Activated naive CD8-positive, alpha-beta T cell treated with anti-CD3 and anti-CD28 coated beads, Interleukin-2, amount 10 ng/mL, durations not matched to agents 7 days and 5 days (primary cell): ENCODE results near the gene AK5. TPM values are rescaled to one million over a fixed set of nuclear protein-coding genes. Genes with fewer than 3 reads are reported as not detected.

ENCODE experiments used
- ATAC-seq: fragments of 150-1000 bp; cut with Tn5 transposase; one replicate; pipeline ENCODE4 v1.10.0; 2021; ENCODE audit warnings: low read depth, moderate library complexity
- POLR2A ChIA-PET: fragments of 350-600 bp; sonication (Branson Sonifier 250); formaldehyde crosslinking; loops from one replicate; lab custom pipeline; 2021; ENCODE audit warnings: antibody characterized with exemption; lab: Charles Lee
- DNase-seq: peaks from one replicate; pipeline ENCODE4 v3.0.0; 2021
- H3K27ac Mint-ChIP-seq: one replicate; pipeline ENCODE4 v1.8.0; 2022; ENCODE audit warnings: mild to moderate bottlenecking, mixed read lengths
- H3K27me3 Mint-ChIP-seq: one replicate; pipeline ENCODE4 v1.8.0; 2022; ENCODE audit warnings: mild to moderate bottlenecking, moderate library complexity, mixed read lengths
- H3K36me3 Mint-ChIP-seq: one replicate; pipeline ENCODE4 v1.8.0; 2021; ENCODE audit warnings: mild to moderate bottlenecking, mixed read lengths
- H3K4me1 Mint-ChIP-seq: one replicate; pipeline ENCODE4 v1.8.0; 2021; ENCODE audit warnings: mixed read lengths
- H3K4me3 Mint-ChIP-seq: one replicate; pipeline ENCODE4 v1.8.0; 2022; ENCODE audit warnings: mild to moderate bottlenecking, moderate library complexity, mixed read lengths
- H3K9me3 Mint-ChIP-seq: one replicate; pipeline ENCODE4 v1.8.0; 2021; ENCODE audit warnings: mixed read lengths
- total RNA-seq, 2 experiments: library from RNA; stranded (reverse); gene quantifications; one replicate each; pipeline ENCODE4 v1.2.3, GENCODE V29; 2021

Gene AK5
- total RNA-seq, 2 experiments from 2014 or later, result 4.7 to 7.8 TPM

- Mint-ChIP-seq H3K36me3 (no peaks in the 10 kb centered on the region), H3K4me3 (no peak overlapping the region), H3K27me3 (no peaks in the 10 kb centered on the region), H3K27ac (no peak overlapping the region), H3K9me3 (peaks cover 1% of the 10 kb centered on the region), H3K4me1 (no peaks in the 10 kb centered on the region)
- ATAC-seq (no peak), DNase-seq (no peak)
- POLR2A ChIA-PET, result no interaction called here
Observed at GRCh38 chr1:77273891-77274290, 7.9 kb upstream of the AK5 start.

GRCh38 chr1:77275194-77275593, 6.6 kb upstream of the AK5 start:
- H3K27me3 Mint-ChIP-seq, result no peaks in the 10 kb centered on the region
- ATAC-seq, result no peak
- H3K4me3 Mint-ChIP-seq, result no peak overlapping the region
- no peak for DNase-seq
- no peaks in the 10 kb centered on the region for H3K36me3 Mint-ChIP-seq
- POLR2A ChIA-PET, result no interaction called here
- no peak overlapping the region for H3K27ac Mint-ChIP-seq
- peaks cover 7% of the 10 kb centered on the region for H3K4me1 Mint-ChIP-seq
- peaks cover 1% of the 10 kb centered on the region for H3K9me3 Mint-ChIP-seq

- H3K27me3 Mint-ChIP-seq, result no peaks in the 10 kb centered on the region
- peaks cover 19% of the 10 kb centered on the region for H3K4me1 Mint-ChIP-seq
- ATAC-seq, result no peak
- peaks cover 1% of the 10 kb centered on the region for H3K9me3 Mint-ChIP-seq
- POLR2A ChIA-PET, result no interaction called here
- no peak for DNase-seq
- H3K36me3 Mint-ChIP-seq, result no peaks in the 10 kb centered on the region
- H3K27ac Mint-ChIP-seq, result no peak overlapping the region
- H3K4me3 Mint-ChIP-seq, result no peak overlapping the region
Observed at GRCh38 chr1:77276941-77277340, 4.9 kb upstream of the AK5 start.

GRCh38 chr1:77279929-77280328, 1.9 kb upstream of the AK5 start:
- POLR2A ChIA-PET, result no interaction called here
- ATAC-seq (no peak), DNase-seq (no peak)
- H3K9me3 Mint-ChIP-seq, result peaks cover 1% of the 10 kb centered on the region
- H3K4me3 Mint-ChIP-seq, result peak overlapping the region; percentile 11
- no peaks in the 10 kb centered on the region for H3K36me3 Mint-ChIP-seq
- peaks cover 23% of the 10 kb centered on the region for H3K4me1 Mint-ChIP-seq
- H3K27ac Mint-ChIP-seq, result no peak overlapping the region
- peaks cover 6% of the 10 kb centered on the region for H3K27me3 Mint-ChIP-seq

GRCh38 chr1:77280962-77281361, 857 bp upstream of the AK5 start:
- Mint-ChIP-seq H3K9me3 (peaks cover 1% of the 10 kb centered on the region), H3K27ac (no peak overlapping the region), H3K36me3 (no peaks in the 10 kb centered on the region), H3K4me3 (peak overlapping the region; percentile 61), H3K27me3 (peaks cover 6% of the 10 kb centered on the region), H3K4me1 (peaks cover 23% of the 10 kb centered on the region)
- ATAC-seq (no peak), DNase-seq (no peak)
- POLR2A ChIA-PET, result no interaction called here

GRCh38 chr1:77282187-77282865, 507 bp downstream of the AK5 start:
- Mint-ChIP-seq H3K4me1 (peaks cover 23% of the 10 kb centered on the region), H3K36me3 (no peaks in the 10 kb centered on the region), H3K4me3 (peak overlapping the region; percentile 70), H3K27me3 (peaks cover 6% of the 10 kb centered on the region), H3K9me3 (no peaks in the 10 kb centered on the region), H3K27ac (no peak overlapping the region)
- ATAC-seq (peak; percentile 57), DNase-seq (no peak)
- POLR2A ChIA-PET, result no interaction called here

- POLR2A ChIA-PET, result no interaction called here
- DNase-seq (peak; percentile 43), ATAC-seq (peak; percentile 18)
Observed at GRCh38 chr1:77282866-77283539, 1.2 kb downstream of the AK5 start.

GRCh38 chr1:77283701-77284425, 2.0 kb downstream of the AK5 start:
- ATAC-seq, result no peak
- no peaks in the 10 kb centered on the region for H3K36me3 Mint-ChIP-seq
- H3K4me3 Mint-ChIP-seq, result no peak overlapping the region
- no peaks in the 10 kb centered on the region for H3K9me3 Mint-ChIP-seq
- POLR2A ChIA-PET, result no interaction called here
- H3K27me3 Mint-ChIP-seq, result peaks cover 6% of the 10 kb centered on the region
- DNase-seq, result no peak
- no peak overlapping the region for H3K27ac Mint-ChIP-seq
- peaks cover 23% of the 10 kb centered on the region for H3K4me1 Mint-ChIP-seq

More at GRCh38 chr1:77282866-77283539, 1.2 kb downstream of the AK5 start:
- Mint-ChIP-seq H3K9me3 (no peaks in the 10 kb centered on the region), H3K27me3 (peaks cover 6% of the 10 kb centered on the region), H3K4me1 (peaks cover 23% of the 10 kb centered on the region), H3K4me3 (peak overlapping the region; percentile 70), H3K27ac (no peak overlapping the region), H3K36me3 (no peaks in the 10 kb centered on the region)

- H3K4me1 Mint-ChIP-seq, result peaks cover 4% of the 10 kb centered on the region
- H3K9me3 Mint-ChIP-seq, result no peaks in the 10 kb centered on the region
- DNase-seq (no peak), ATAC-seq (no peak)
- H3K4me3 Mint-ChIP-seq, result no peak overlapping the region
- peaks cover 6% of the 10 kb centered on the region for H3K27me3 Mint-ChIP-seq
- no peaks in the 10 kb centered on the region for H3K36me3 Mint-ChIP-seq
- no peak overlapping the region for H3K27ac Mint-ChIP-seq
- POLR2A ChIA-PET, result no interaction called here
Observed at GRCh38 chr1:77287535-77287934, 5.7 kb downstream of the AK5 start.

GRCh38 chr1:77288275-77288674, 6.5 kb downstream of the AK5 start:
- POLR2A ChIA-PET, result no interaction called here
- H3K4me3 Mint-ChIP-seq, result no peak overlapping the region
- H3K4me1 Mint-ChIP-seq, result no peaks in the 10 kb centered on the region
- peaks cover 4% of the 10 kb centered on the region for H3K27me3 Mint-ChIP-seq
- H3K36me3 Mint-ChIP-seq, result no peaks in the 10 kb centered on the region
- ATAC-seq, result no peak
- H3K27ac Mint-ChIP-seq, result no peak overlapping the region
- DNase-seq, result no peak
- no peaks in the 10 kb centered on the region for H3K9me3 Mint-ChIP-seq

GRCh38 chr1:77290576-77290975, 8.8 kb downstream of the AK5 start:
- no peak for DNase-seq
- POLR2A ChIA-PET, result no interaction called here
- Mint-ChIP-seq H3K27ac (no peak overlapping the region), H3K4me3 (no peak overlapping the region), H3K9me3 (no peaks in the 10 kb centered on the region), H3K27me3 (no peaks in the 10 kb centered on the region), H3K36me3 (no peaks in the 10 kb centered on the region), H3K4me1 (no peaks in the 10 kb centered on the region)
- no peak for ATAC-seq

- no peaks in the 10 kb centered on the region for H3K36me3 Mint-ChIP-seq
- H3K27me3 Mint-ChIP-seq, result no peaks in the 10 kb centered on the region
- no peak overlapping the region for H3K4me3 Mint-ChIP-seq
- ATAC-seq, result no peak
- H3K4me1 Mint-ChIP-seq, result no peaks in the 10 kb centered on the region
- no peak for DNase-seq
- no peaks in the 10 kb centered on the region for H3K9me3 Mint-ChIP-seq
- no peak overlapping the region for H3K27ac Mint-ChIP-seq
- POLR2A ChIA-PET, result no interaction called here
Observed at GRCh38 chr1:77292551-77292950, 10.7 kb downstream of the AK5 start.

GRCh38 chr1:77300566-77300965, 18.7 kb downstream of the AK5 start:
- Mint-ChIP-seq H3K4me1 (peaks cover 4% of the 10 kb centered on the region), H3K4me3 (no peak overlapping the region), H3K36me3 (no peaks in the 10 kb centered on the region), H3K27me3 (no peaks in the 10 kb centered on the region), H3K9me3 (no peaks in the 10 kb centered on the region), H3K27ac (no peak overlapping the region)
- no peak for DNase-seq
- POLR2A ChIA-PET, result no interaction called here
- ATAC-seq, result no peak

- no peak for ATAC-seq
- Mint-ChIP-seq H3K4me3 (no peak overlapping the region), H3K36me3 (peaks cover 9% of the 10 kb centered on the region), H3K27ac (peak overlapping the region; percentile 20), H3K9me3 (peaks cover 2% of the 10 kb centered on the region), H3K27me3 (no peaks in the 10 kb centered on the region), H3K4me1 (peaks cover 4% of the 10 kb centered on the region)
- POLR2A ChIA-PET, result no interaction called here
- no peak for DNase-seq
Observed at GRCh38 chr1:77303387-77303786, 21.6 kb downstream of the AK5 start.
